H1 (cell line): ENCODE results near the gene RNASE11. TPM values are rescaled to one million over a fixed set of nuclear protein-coding genes. Genes with fewer than 3 reads are reported as not detected.

Source experiments
- CTCF ChIA-PET: fragments of 300-600 bp; sonication (Branson Sonifier 250); formaldehyde crosslinking; loops from one replicate; lab custom pipeline; 2021; ENCODE audit not compliant: partially characterized antibody; lab: Charles Lee
- POLR2A ChIA-PET: fragments of 300-600 bp; sonication (Branson Sonifier 250); formaldehyde crosslinking; loops from one replicate; lab custom pipeline; 2021; ENCODE audit warnings: inconsistent platforms; ENCODE audit not compliant: partially characterized antibody; lab: Charles Lee
- DNase-seq, 2 experiments: peaks; one replicate each; pipeline versions ENCODE4 v3.0.0 to v3.0.0-alpha.2; 2010 to 2022; ENCODE audit warnings: low spot score in 2 of 2, low read depth in 1 of 2, mixed read lengths in 1 of 2
- FAIRE-seq: peaks from 2 replicates; lab custom pipeline; 2011; peaks lifted over from hg19 to GRCh38; lab: Jason Lieb, UNC
- H2AFZ ChIP-seq: 2 replicates; pipeline ENCODE4 v1.8.1; 2012; ENCODE audit warnings: low read length, inconsistent platforms
- H2AK5ac ChIP-seq: 2 replicates; pipeline ENCODE4 v1.6.1; 2013; ENCODE audit warnings: low read depth, low read length
- H2BK120ac ChIP-seq: replicated peaks from 2 replicates; pipeline ENCODE3; 2013; ENCODE audit warnings: low read depth, low read length, inconsistent platforms
- H2BK12ac ChIP-seq: 2 replicates; pipeline ENCODE4 v1.6.1; 2013; ENCODE audit warnings: low read depth, low read length
- H2BK15ac ChIP-seq: 2 replicates; pipeline ENCODE4 v1.6.1; 2013; ENCODE audit warnings: low read length
- H2BK20ac ChIP-seq: 2 replicates; pipeline ENCODE4 v1.6.1; 2013; ENCODE audit warnings: low read length
- H2BK5ac ChIP-seq: 2 replicates; pipeline ENCODE4 v1.6.1; 2013; ENCODE audit warnings: low read depth, low read length
- H3K14ac ChIP-seq: 2 replicates; pipeline ENCODE4 v1.6.1; 2013; ENCODE audit warnings: inconsistent platforms; ENCODE audit not compliant: insufficient read length
- H3K18ac ChIP-seq: 2 replicates; pipeline ENCODE4 v1.6.1; 2013; ENCODE audit warnings: low read length; ENCODE audit errors: extremely low read depth
- H3K23ac ChIP-seq: 2 replicates; pipeline ENCODE4 v1.6.1; 2013; ENCODE audit warnings: inconsistent platforms; ENCODE audit not compliant: insufficient read length
- H3K23me2 ChIP-seq: 2 replicates; pipeline ENCODE4 v1.6.1; 2013; ENCODE audit warnings: low read depth, low read length
- H3K27ac ChIP-seq: 2 replicates; pipeline ENCODE4 v1.6.1; 2011; ENCODE audit warnings: low read depth, low read length, inconsistent platforms
- H3K27me3 ChIP-seq, 4 experiments: replicated peaks in 1 of 4; 1 replicate in 1 of 4; 2 replicates in 3 of 4; pipeline versions ENCODE4 v1.6.1 to v1.8.1; 2011 to 2013; ENCODE audit warnings: low read length in 3 of 4, mild to moderate bottlenecking in 3 of 4, inconsistent platforms in 2 of 4, mixed read lengths in 2 of 4, moderate library complexity in 1 of 4; ENCODE audit not compliant: control insufficient read depth in 3 of 4, insufficient read depth in 3 of 4; ENCODE audit errors: extremely low read depth in 1 of 4
- H3K36me3 ChIP-seq, 4 experiments: 2 replicates each; pipeline versions ENCODE4 v1.6.1 to v1.8.1; 2011 to 2013; ENCODE audit warnings: mild to moderate bottlenecking in 4 of 4, low read length in 3 of 4, moderate library complexity in 2 of 4, control low read depth in 1 of 4, inconsistent platforms in 1 of 4; ENCODE audit not compliant: insufficient read depth in 4 of 4, control insufficient read depth in 2 of 4
- H3K4ac ChIP-seq: replicated peaks from 2 replicates; pipeline ENCODE3; 2013; ENCODE audit warnings: low read length, low read depth, mixed read lengths, inconsistent platforms; ENCODE audit not compliant: insufficient read length
- H3K4me1 ChIP-seq, 4 experiments: replicated peaks in 1 of 4; 1 replicate in 1 of 4; 2 replicates in 3 of 4; pipeline versions ENCODE4 v1.6.1 to v1.8.1; 2011 to 2013; ENCODE audit warnings: low read length in 3 of 4, inconsistent platforms in 2 of 4, mixed read lengths in 1 of 4; ENCODE audit not compliant: insufficient read depth in 4 of 4, control insufficient read depth in 3 of 4
- H3K4me2 ChIP-seq, 2 experiments: 2 replicates each; pipeline versions ENCODE4 v1.6.1 to v1.8.1; 2011 to 2013; ENCODE audit warnings: low read depth in 2 of 2, low read length in 2 of 2, control low read depth in 1 of 2, inconsistent platforms in 1 of 2, mild to moderate bottlenecking in 1 of 2; ENCODE audit not compliant: insufficient read depth in 1 of 2
- H3K4me3 ChIP-seq, 4 experiments: fragments of 200-600, 300-600 bp in 1 of 4; sonication (generic), shearing (Covaris generic), sonication (Bioruptor Twin) in 1 of 4; 2 replicates each; pipeline versions ENCODE4 v1.5.1 to v1.8.1; 2011 to 2016; ENCODE audit warnings: low read length in 4 of 4, low read depth in 3 of 4, control low read depth in 2 of 4, inconsistent platforms in 2 of 4, mild to moderate bottlenecking in 2 of 4, mixed read lengths in 1 of 4, moderate library complexity in 1 of 4; ENCODE audit not compliant: insufficient read depth in 2 of 4; ENCODE audit errors: extremely low read depth in 1 of 4
- H3K56ac ChIP-seq: replicated peaks from 2 replicates; pipeline ENCODE3; 2013; ENCODE audit warnings: low read depth, mild to moderate bottlenecking, mixed read lengths, low read length, inconsistent platforms; ENCODE audit not compliant: insufficient read length
- H3K79me1 ChIP-seq: 2 replicates; pipeline ENCODE4 v1.6.1; 2013; ENCODE audit warnings: low read depth, low read length, control low read depth
- H3K79me2 ChIP-seq, 2 experiments: 2 replicates each; pipeline versions ENCODE4 v1.6.1 to v1.8.1; 2012 to 2013; ENCODE audit warnings: low read length in 2 of 2, mild to moderate bottlenecking in 2 of 2, inconsistent platforms in 1 of 2; ENCODE audit not compliant: insufficient read depth in 2 of 2, control insufficient read depth in 1 of 2
- H3K9ac ChIP-seq, 4 experiments: replicated peaks in 1 of 4; 1 replicate in 1 of 4; 2 replicates in 3 of 4; pipeline versions ENCODE4 v1.6.1 to v1.8.1; 2011 to 2013; ENCODE audit warnings: low read depth in 3 of 4, low read length in 3 of 4, control low read depth in 2 of 4, mild to moderate bottlenecking in 2 of 4, moderate library complexity in 2 of 4, inconsistent platforms in 1 of 4; ENCODE audit errors: extremely low read depth in 1 of 4
- H3K9me3 ChIP-seq, 2 experiments: 2 replicates each; pipeline versions ENCODE4 v1.6.1 to v1.8.1; 2012 to 2013; ENCODE audit warnings: mild to moderate bottlenecking in 2 of 2, moderate library complexity in 2 of 2, control low read depth in 1 of 2, inconsistent platforms in 1 of 2, low read depth in 1 of 2, low read length in 1 of 2, mixed read lengths in 1 of 2; ENCODE audit not compliant: insufficient read depth in 2 of 2
- H4K20me1 ChIP-seq, 2 experiments: replicated peaks in 1 of 2; 2 replicates each; pipeline versions ENCODE3 to v1.8.1; 2011 to 2013; ENCODE audit warnings: inconsistent platforms in 2 of 2, low read length in 2 of 2, mild to moderate bottlenecking in 1 of 2; ENCODE audit not compliant: insufficient read depth in 2 of 2, control insufficient read depth in 1 of 2
- H4K5ac ChIP-seq: 2 replicates; pipeline ENCODE4 v1.6.1; 2013; ENCODE audit warnings: low read length, low read depth, mixed read lengths, inconsistent platforms; ENCODE audit not compliant: insufficient read length
- H4K8ac ChIP-seq: 2 replicates; pipeline ENCODE4 v1.8.0; 2013; ENCODE audit warnings: mild to moderate bottlenecking, moderate library complexity, low read length, inconsistent platforms; ENCODE audit not compliant: insufficient read depth; ENCODE audit errors: extremely low read depth
- H4K91ac ChIP-seq: replicated peaks from 2 replicates; pipeline ENCODE3; 2013; ENCODE audit warnings: low read length, mixed read lengths, inconsistent platforms; ENCODE audit not compliant: insufficient read length
- CBX8 ChIP-seq: fragments of 300-800, 300-1000 bp; sonication (generic); IDR thresholded peaks from 2 replicates; pipeline ENCODE4 v1.7.1; 2016; ENCODE audit warnings: low read depth, low read length, borderline replicate concordance
- CREB1 ChIP-seq: IDR thresholded peaks from 2 replicates; pipeline ENCODE4 v1.6.1; 2012; ENCODE audit warnings: inconsistent platforms
- JUND ChIP-seq: IDR thresholded peaks from 2 replicates; pipeline ENCODE4 v1.6.1; 2011; ENCODE audit warnings: mild to moderate bottlenecking, improper control_type of control experiment, low read length
- KDM1A ChIP-seq: fragments of 200-600, 300-600 bp; sonication (generic); IDR thresholded peaks from 2 replicates; pipeline ENCODE4 v1.7.1; 2016; ENCODE audit warnings: mild to moderate bottlenecking, low read length, borderline replicate concordance
- PHF8 ChIP-seq: fragments of 200-600 bp; sonication (generic); conservative IDR thresholded peaks from 2 replicates; pipeline ENCODE4 v1.7.1; 2012; ENCODE audit warnings: low read depth, mild to moderate bottlenecking, inconsistent platforms, low read length, moderate library complexity
- SAP30 ChIP-seq: fragments of 300-600 bp; sonication (generic); IDR thresholded peaks from 2 replicates; pipeline ENCODE4 v1.7.1; 2012; ENCODE audit warnings: low read length, moderate library complexity, mild to moderate bottlenecking, inconsistent platforms; ENCODE audit not compliant: insufficient read depth, insufficient replicate concordance
- SIRT6 ChIP-seq: IDR thresholded peaks from one replicate; pipeline ENCODE4 v1.7.1; 2012; ENCODE audit warnings: low read length, inconsistent platforms
- SP1 ChIP-seq: IDR thresholded peaks from 2 replicates; pipeline ENCODE4 v1.6.1; 2011; ENCODE audit warnings: low read depth, low read length
- WGBS, 2 experiments: shearing (Covaris generic) in 1 of 2; methylation state at CpG; one replicate each; pipeline versions ENCODE4 v1.1.6 to v1.1.7; 2013 to 2015; ENCODE audit warnings: low lambda C conversion rate in 2 of 2, mixed read lengths in 2 of 2, inconsistent platforms in 1 of 2, low coverage in 1 of 2, missing lambda C conversion rate in 1 of 2; ENCODE audit not compliant: insufficient replicate concordance in 2 of 2, insufficient coverage in 1 of 2, insufficient read length in 1 of 2; ENCODE audit errors: extremely low coverage in 1 of 2, missing lambda C conversion rate in 1 of 2; 5-methylcytosine and 5-hydroxymethylcytosine counted together
- polyA plus RNA-seq, 7 experiments: library from polyadenylated mRNA; depleted of rRNA in 3 of 7; stranded (reverse) in 5 of 7; unstranded in 2 of 7; fragments of >200 nt in 5 of 7; fragments of 200-250 nt in 2 of 7; gene quantifications; 1 replicate in 5 of 7; 2 replicates in 1 of 7; 4 replicates in 1 of 7; pipeline versions ENCODE4 v1.2.1 to v1.2.3, GENCODE V29; 2011 to 2013; ENCODE audit warnings: missing spikeins in 2 of 7, mixed read lengths in 2 of 7
- total RNA-seq: library from RNA; stranded (reverse); fragmentation: NEBNext Ultra II Directional; extraction: Animal tissue kit (Norgen Biotek cat#: 25700); gene quantifications from 2 replicates; pipeline ENCODE4 v1.2.1, GENCODE V29; 2021

The RNASE11 gene
- total and polyA plus RNA-seq, 2 of the 8 experiments (the other 6 are each of a cell fraction or from before 2014, with no cell fraction given), result not detected

DNA sequence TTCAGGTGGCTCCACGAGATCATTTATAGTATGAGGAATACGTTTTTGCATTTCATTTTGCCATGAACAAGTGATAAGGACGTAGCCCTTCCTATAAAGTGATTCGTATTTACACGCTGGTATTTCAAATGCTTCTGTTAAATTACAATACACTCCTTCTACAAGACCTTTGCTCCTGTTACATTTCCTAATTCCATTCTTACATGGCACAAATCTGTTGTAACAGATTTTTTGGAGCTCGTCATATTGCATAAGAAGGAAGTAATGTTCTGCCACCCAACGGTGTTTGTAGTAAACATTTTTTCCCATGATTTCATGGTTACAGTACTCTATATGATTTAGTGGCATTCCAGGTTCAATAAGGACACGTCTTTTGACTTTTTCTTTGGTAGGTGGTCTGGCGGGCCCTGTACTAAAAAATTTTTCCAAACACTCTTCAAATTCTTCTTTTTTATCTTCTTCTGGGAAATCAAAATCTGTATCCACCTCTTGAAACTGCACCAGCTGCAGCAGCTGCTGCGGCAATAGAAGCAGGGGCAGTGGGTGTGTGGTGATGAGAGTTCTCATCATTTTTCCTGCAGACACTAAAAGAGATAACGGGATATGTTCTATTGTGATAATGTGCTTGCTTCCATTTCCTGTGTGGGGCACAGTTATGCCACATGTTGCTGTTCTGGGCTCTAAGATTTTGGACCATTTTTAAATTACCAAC, 31.1 kb downstream of the RNASE11 start:
- Histone ChIP-seq H2BK5ac (no peak overlapping the region), H4K91ac (no peak overlapping the region), H3K4me2 (no peak overlapping the region), H3K56ac (no peak overlapping the region), H3K4me1 (peaks cover 2 to 10% (median 5%) of the 10 kb centered on the region in 4 experiments; a peak in 5 of 7 replicates), H3K36me3 (no peaks in the 10 kb centered on the region), H3K4ac (no peak overlapping the region), H2AK5ac (no peak overlapping the region)
- POLR2A ChIA-PET, result no interaction called here
- TF ChIP-seq SIRT6 (no peak), SAP30 (no peak), SP1 (no peak), CBX8 (no peak), PHF8 (no peak), CREB1 (no peak), KDM1A (no peak), JUND (no peak)
- TF ChIP-seq, all 59 proteins: peak for 0
- CTCF ChIA-PET, result interaction anchor here (1.3 kb wide), 1 partner anchor 34 kb away, joined by 3 read pairs; no protein-coding TSS in a partner anchor
- Histone ChIP-seq H2BK12ac (no peak overlapping the region), H3K9ac (no peak overlapping the region), H3K27me3 (no peaks in the 10 kb centered on the region), H3K9me3 (no peaks in the 10 kb centered on the region), H3K27ac (no peak overlapping the region), H4K8ac (no peak overlapping the region), H3K18ac (no peak overlapping the region), H3K23me2 (no peaks in the 10 kb centered on the region; the same call in 1 of the 2 replicates), H4K20me1 (no peaks in the 10 kb centered on the region), H2AFZ (no peak overlapping the region), H3K4me3 (no peak overlapping the region), H2BK15ac (no peak overlapping the region), H2BK120ac (no peak overlapping the region), H3K79me1 (no peaks in the 10 kb centered on the region), H3K23ac (no peak overlapping the region), H3K14ac (no peak overlapping the region), H2BK20ac (no peak overlapping the region; the same call in 1 of the 2 replicates), H4K5ac (no peak overlapping the region), H3K79me2 (no peaks in the 10 kb centered on the region)
- FAIRE-seq (no peak), DNase-seq (no peak)
- WGBS, 2 experiments, result 90% methylated on average over 11 of the region's 11 CpGs; no CpG with 5 or more reads in 1 of the 2 experiments
